ENCODE measurements around the gene TBC1D22A. TPM values are rescaled to one million over a fixed set of nuclear protein-coding genes. Genes with fewer than 3 reads are reported as not detected.
"Not testable (repeated sequence)": the region's sequence is repeated elsewhere in the genome, so short reads cannot be mapped to it uniquely, and the experiment has no call there.

TBC1D22A gene
- total RNA-seq, 1 donor from 2014 or later: 15.8 TPM

DNA sequence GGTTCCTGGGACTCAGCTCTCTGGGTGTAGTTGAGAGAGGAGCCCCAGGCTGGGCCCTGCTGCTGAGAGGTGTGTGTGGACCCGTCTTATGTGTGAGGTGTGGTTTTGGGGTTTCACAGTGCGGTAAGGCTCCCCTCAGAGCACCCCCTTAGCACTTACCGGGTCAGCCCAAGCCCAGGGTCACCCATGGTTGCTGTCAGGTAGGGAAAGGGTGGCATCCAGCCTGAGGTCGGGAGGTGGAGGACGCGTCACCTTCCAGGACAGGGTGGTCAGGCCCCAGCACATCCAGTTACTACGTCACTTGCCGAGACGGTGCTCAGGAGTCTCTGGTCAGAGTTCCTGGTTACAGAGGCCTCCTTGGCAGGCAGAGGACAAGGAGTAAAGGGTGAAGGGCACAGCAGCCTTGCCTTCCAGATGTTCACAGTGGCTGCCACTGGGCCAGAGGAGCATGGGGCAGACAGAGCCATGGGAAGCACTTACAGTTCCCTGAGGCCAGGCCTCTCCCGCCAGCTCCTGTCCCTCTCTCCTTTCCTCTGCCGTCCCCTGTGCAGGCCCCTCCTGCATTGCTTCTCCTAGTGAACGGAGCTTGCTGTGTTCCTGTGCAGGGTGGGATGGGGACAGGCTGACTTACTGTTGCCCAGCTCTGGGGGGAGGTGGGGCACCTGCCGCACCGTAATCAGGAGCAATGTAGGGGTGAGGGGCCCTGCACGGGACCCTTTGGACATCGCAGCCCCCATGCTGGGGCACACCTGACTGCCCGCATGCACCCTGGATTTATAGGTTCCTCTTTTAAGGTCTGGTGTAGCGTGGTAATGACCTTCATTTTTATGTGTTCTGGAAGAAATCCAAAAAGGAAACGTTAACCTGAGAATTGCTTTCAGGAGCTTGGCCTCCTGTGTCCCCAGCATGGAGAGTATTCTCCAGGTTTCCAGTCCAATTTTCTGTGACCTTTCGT is 285.9 kb downstream of the TBC1D22A start:
- intact Hi-C loops (cut with micrococcal nuclease): no loop called here
- ATAC-seq: no peak
- peak; percentile 9 for DNase-seq

DNA sequence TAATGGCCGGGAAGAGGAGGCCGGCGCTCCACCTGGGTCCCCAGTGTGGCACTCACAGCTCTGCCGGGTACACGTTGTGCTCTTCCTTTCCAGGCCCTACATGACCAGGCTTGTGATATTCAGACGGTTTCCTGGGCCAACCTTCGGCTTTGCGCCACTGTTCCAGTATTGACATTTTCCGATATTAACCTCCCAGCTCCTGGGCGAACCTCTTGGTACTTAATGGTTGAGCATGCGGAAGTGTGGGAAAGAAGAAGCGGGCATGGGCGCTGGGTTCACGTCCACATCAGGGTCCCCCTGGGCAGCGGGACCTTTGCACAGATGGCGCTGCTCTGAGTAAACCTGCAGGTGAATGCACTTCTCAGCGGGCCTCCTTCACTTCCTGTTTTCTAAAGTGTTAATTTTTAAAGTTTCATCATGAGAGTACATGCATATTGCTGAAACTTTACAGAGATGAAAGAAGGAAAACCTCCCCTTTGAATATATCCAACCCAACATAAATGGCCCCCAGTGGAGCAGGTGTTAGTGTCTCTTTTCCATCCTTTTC is 286.7 kb downstream of the TBC1D22A start:
- intact Hi-C loops (cut with micrococcal nuclease): no loop called here
- ATAC-seq (no peak), DNase-seq (peak; percentile 10)

DNA sequence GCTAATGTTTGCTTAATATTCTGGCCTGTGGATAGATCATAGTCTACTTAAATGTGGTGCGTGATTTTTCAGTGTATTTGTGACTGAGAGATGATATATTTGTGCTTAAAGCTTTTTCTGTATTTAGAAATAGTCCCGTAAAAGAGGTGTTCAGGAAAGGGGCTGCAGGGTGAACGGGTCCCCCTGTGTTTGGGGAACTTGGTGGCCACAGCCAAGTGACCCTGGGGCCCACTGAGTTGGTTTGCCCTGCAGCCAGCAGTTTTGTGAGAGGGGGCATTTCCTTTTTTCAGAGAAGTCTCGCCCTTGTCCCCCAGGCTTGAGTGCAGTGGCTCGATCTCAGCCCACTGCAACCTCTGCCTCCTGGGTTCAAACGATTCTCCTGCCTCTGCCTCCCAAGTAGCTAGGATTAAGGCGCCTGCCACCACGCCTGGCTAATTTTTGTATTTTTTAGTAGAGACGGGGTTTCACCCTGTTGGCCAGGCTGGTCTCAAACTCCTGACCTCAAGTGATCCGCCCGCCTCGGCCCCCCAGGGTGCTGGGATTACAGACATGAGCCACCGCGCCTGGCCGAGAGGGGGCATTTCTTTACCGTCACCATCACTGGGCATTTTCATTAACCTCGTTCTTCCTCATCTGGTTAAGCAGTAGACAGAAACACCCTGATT is 287.4 kb downstream of the TBC1D22A start:
- DNase-seq: peak; percentile 12
- intact Hi-C loops (cut with micrococcal nuclease); ATAC-seq: not testable (repeated sequence)

DNA sequence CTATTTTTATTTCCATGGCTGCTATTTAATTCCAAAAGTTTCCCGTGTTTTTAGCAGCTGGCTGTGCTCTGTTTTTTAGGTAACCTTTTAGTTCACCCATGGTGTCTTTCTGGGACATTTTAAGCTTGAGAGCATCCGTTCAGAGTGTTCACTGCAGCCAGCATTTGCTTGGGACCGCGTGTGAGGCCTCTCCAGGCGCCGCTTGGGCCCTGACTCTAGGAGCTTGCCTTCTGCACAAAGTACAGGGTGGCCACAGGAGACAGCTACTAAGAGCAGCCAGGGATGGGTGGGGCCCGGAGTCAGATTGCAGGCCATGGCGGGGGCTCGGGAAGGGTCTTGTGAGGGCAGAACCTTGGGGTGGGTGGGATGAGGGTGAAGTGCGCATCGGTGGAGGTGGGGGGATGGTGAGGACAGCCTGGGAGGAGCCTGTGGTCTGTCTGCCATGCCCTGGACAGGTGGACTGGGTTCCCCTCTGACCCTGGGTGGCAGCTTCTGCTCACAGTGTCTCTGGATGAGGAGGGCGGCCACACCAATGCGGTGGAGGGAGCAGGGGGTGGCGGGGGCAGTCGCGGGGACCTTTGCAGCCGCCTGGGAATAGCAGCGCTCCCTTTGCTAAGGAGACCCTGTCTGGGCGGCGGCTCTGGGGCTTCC is 288.1 kb downstream of the TBC1D22A start:
- DNase-seq (no peak), ATAC-seq (no peak)
- intact Hi-C loops (cut with micrococcal nuclease): no loop called here

DNA sequence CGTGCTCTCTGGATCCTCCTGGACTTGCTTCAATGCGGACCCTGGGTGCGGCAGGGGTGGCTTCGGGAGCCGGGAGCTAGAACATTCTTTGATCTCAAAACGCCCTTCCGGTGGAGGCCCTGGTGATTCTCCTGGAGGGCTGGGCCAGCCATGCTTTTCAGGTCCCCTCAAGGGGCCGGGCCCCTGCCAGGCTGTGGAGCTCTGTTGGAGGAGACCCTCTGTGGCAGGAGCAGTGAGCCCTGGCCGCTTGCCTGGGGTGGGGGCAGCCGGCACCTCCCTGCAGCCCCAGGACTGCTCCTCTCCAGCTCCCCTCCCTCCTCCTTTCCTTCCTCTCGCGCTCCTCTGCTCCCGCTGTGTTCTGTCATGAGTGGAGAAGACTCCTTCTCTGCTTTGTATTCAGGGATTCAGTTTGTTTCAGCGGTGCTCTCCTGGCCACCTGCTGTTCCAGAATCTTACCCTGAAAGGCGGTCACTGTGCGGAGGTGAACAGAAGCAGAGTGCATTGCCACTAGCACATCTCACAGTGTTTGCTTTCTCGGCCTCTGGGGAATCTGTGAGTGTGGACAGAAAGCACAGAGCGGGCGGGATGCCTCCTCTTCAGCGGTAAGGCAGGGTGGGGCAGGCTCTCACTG is 289.1 kb downstream of the TBC1D22A start:
- ATAC-seq: no peak
- DNase-seq: no peak
- intact Hi-C loops (cut with micrococcal nuclease): no loop called here

DNA sequence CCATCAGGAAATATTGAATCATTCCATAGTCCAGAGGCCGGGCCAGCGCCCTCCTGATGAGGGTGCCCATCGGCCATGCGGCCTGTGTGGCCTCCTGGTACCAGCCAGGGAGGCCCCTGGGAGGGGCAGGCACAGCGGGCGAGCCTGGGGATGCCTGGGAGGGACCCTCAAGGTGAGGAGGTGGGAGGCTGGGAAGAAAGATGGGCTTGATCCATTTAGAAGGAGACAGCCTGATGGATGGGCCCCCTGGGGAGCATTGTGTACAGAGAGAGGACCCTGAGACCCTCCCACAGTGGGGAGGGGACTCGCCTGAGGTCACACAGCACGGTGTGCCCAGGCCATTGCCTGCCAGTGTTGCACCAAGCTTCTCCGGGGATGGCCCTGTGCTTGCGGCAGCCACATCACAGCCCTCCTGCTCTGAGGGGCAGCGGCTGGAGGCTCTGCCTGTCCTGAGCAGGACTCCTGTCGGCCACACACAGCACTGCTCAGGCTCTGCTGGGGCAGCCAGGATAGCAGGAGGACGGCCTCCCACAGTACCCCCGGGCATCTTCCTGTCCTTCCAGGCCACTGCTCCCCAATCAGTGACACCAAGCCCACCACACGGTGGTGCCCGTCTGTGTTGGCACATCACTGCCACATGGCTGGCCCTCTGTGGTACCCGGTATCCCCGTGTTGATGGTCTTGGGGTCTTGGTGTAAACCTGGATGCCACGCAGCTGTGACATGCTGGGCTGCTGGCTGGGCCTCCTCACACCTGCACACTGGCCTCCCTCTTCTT is 290.0 kb downstream of the TBC1D22A start:
- intact Hi-C loops (cut with micrococcal nuclease): no loop called here
- no peak for DNase-seq
- no peak for ATAC-seq

DNA sequence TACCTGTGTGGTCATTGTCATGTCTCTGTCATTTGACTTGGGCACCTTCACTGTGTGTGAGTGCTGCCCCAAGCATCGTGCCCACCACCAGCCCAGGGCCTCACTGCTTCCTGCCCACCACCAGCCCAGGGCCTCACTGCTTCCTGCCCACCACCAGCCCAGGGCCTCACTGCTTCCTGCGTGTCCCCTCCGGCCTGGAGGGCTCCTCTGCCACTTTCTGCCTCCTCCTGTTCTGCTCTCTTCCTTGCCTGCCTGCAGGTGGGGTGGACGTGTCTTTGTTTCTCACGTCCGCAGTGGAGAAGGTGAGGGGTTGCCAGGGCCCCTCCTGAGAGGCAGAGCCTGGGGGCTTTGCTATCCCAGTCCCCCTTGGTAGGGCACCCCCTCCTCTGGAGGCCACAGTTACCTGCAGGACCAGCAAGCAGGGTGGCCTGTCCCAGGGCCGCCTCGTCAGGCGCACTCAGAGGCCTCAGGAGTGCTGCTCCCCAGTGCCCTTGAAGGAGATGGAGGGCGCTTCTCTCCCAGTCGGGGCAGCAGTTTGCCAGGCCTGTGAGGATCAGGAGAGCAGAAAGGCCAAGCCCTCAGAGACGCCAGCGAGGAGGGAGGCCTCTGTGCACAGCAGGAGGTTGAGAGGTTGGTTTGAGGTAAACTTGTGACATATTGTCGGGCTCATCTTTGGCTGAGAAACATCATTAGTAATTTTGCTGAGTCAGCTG is 290.7 kb downstream of the TBC1D22A start:
- ATAC-seq: no peak
- intact Hi-C loops (cut with micrococcal nuclease): no loop called here
- no peak for DNase-seq

DNA sequence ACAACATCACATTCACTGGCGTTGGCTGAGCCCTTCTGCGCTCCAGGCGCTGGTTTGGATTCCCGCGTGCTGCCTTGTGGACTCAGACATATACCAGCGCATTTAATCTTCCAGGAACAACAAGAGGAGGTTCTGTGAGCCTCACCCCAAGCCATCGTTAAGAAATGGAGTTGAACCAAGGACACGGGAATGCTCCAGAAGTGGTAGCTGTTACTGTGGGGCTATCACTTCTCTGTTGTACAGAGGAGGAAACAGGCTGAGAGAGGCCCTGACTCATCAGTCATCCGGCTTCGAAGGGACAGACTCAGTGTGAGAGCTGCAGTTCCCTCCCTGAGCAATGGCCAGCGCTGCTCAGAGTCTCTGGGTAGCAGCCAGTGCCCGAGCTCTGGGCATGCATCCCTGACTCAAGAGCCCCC is 291.3 kb downstream of the TBC1D22A start:
- DNase-seq (no peak), ATAC-seq (no peak)
- intact Hi-C loops (cut with micrococcal nuclease): no loop called here

DNA sequence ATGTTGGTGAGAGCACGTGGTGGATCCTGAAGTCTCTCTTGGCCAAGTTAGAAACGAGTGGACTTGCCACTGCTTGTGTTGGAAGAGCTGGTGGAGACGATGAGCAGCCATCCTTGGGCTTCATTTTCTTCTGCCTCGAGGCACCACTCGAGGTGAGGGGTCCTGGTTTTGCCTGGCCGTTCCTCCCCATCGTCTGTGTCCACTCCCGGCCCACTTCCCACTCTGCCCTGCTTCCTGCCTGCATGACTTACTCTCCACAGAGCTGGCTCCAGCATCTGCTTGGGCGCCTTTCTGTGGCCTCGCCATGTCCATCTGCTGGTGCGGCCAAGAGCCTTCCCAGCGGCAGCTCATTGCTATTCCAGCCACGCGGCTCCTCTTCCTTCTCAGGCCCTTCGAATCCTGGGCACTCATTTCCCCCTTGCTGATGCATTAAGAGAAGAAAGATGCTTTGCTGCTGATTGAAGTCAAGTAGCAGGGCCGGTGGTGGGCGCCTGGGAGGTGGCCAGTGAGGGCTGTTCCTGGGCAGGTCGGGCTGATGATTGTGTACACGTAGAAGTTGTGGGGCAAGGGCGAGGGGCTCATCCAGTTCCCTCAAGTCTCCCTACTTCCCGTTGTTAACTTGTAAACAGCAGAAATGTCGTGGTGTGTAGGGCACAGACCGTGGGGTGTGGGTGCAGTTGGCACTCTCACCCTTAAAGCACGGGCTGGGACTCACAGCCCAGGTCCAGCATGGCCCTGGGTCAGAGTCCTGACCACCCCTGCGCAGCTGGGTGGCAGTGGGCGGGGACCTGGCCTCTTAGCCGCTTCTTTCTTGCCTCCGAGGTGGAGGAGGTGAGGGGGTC is 292.0 kb downstream of the TBC1D22A start:
- intact Hi-C loops (cut with micrococcal nuclease): no loop called here
- DNase-seq: peak; percentile 20
- ATAC-seq: no peak

DNA sequence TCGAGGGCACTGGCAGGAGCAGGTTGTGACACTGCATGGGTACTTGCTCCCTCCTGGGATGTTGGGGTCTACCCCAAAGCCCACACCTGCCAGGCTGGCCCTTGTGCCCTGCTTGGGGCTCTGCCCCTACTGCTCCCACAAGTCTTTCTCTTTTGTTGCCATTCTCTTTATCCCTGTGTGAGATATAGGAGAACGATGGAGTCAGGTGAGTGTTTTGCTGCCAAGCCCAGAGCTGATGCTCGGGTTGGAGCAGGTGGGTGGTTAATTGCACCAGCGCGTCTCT is 292.6 kb downstream of the TBC1D22A start:
- DNase-seq: no peak
- intact Hi-C loops (cut with micrococcal nuclease): no loop called here
- no peak for ATAC-seq

DNA sequence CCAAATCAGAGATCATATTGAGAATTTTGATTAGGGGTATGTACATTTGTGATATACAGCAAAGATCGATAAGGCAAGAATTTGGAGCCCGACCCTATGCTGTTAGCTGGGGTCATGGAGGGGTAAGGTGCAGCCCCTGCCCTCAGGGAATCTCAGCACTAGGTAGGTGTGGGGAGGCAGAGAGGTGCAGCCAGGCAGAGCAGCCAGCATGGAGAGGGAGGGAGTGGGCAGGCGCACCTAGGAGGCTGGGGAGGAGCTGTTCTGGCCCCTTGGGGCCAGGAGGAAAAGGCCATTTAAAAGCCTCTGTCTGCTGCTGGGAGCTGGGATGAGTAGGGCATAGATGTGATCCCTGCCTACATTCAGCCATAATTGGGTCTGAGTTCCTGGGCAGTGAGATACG is 293.0 kb downstream of the TBC1D22A start:
- intact Hi-C loops (cut with micrococcal nuclease): no loop called here
- ATAC-seq (no peak), DNase-seq (peak; percentile 4)

DNA sequence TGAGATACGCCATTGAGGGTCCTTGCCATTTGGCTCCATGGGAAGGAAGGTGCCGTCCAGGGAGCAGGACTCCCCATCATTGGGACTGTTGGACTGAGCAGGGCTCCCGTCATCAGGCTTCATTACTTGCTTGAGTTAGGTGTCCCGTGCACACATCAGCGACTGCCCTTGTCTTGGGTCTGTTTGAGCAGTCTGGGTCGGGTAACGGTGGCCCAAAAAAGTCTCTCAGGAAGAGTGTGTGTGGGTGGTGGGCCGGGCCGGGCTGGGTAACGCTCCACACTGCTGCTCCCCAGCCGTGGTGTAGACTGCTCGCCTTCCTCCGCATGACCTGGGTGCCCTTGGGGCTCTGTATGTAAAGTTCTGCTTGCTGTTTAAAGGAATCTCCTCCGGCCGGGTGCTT is 293.5 kb downstream of the TBC1D22A start:
- ATAC-seq: no peak
- intact Hi-C loops (cut with micrococcal nuclease): no loop called here
- peak; percentile 20 for DNase-seq

DNA sequence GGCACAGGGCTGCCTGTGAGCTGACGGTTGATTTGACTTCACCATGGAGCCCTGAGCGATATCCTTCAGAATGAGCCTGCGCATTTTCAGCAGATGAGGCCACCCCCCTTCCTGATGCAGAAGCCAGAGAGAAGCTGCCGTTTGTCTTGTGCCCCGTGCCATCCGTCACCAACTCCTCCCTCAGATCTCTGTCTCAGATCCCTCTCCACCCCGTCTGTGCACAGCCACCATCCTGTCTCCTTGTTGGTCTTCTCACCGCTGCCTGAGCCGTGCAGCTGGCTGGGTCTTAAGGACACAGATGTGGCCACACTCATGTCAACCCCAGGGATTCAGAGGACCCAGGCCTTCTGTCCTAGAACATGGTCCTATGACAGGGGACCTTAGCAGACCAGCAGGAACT is 293.9 kb downstream of the TBC1D22A start:
- ATAC-seq (no peak), DNase-seq (peak; percentile 14)
- intact Hi-C loops (cut with micrococcal nuclease): no loop called here

DNA sequence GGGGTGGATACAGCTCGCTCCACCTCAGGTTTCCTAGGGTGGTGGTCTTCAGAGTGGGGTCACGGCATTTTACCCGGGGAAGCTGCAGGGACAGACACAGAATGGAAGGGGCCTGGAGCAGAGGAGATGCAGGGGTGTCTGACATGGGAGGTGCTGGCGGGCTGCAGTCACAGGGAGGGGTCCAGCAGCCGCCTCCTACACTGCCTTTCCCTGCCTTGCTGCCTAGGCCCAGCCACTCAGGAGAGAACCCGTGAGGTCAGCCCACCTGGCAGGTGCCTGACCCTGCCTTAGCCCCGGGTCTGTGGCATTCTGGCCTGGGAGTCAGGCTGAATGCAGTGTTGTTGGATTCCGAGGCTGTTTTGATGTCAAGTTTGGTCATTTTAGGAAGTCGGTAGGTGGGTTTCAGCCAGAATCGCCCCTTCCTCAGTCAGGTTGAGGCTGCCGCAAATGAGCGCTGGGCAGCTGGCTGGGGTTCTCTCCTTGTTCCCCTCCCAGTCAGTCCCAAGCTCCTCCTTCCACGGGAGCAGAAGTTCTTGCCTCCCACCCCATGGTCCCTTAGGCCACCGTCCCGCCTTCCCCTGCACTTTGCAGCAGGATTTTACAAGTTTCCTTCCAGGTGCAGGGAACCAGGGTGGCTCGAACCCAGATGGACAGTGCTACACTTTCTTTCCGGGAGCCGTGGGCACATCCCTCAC is 294.5 kb downstream of the TBC1D22A start:
- peak; percentile 12 for DNase-seq
- no peak for ATAC-seq

DNA sequence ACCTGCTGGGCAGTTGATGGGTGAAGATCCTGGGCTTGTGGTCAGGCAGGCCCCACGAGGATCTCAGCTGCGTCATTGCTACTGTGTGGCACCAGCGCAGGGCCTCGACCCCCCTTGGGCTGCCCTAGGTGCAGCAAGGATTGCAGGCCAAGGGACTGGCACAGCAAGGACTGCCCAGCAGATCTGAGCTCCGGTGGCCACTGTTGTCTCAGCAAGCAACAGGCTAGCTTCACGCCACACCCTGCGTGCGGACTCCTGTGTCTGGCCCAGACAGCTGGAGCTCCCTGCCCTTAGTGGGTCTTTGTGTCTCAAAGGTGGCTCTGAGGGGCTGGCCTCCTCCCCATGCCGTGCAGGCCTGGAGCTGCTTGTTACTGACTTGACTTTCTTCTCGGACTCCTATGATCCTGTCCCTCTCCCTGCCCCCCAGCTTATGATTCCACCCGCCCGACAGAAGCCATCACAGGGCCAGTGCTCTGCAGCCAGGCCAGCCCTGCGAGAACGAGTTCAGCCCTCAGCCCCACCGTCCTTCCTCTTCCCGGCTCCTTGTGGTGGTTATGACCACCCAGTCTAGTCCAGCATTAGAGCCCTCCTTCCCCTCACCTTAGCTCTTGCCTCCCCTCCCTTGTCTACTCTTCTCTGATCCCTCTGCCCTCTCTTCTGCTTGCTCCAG is 295.6 kb downstream of the TBC1D22A start:
- no peak for ATAC-seq
- peak; percentile 13 for DNase-seq
- intact Hi-C loops (cut with micrococcal nuclease): no loop called here

More for the DNA sequence above, 294.5 kb downstream of the TBC1D22A start:
- intact Hi-C loops (cut with micrococcal nuclease): no loop called here

DNA sequence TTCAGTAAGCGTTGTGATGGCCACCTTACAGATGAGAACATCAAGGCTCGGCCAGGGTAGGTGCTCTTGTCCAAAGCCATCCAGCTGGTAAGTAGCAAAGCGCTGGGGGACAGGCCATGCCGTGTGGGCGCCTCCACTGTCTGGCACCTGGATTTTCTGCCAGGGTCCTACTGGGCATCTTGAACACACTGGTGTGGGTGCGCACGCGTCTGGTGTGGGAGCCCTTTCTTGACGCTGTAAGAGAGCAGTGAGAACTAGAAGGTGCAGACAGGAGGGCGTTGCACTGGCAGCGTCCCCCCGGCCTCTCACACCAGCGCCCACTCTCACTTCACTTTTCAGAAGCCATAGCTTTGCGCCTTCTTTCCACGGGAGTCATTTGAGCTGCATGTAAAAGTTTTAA is 296.6 kb downstream of the TBC1D22A start:
- intact Hi-C loops (cut with micrococcal nuclease): no loop called here
- DNase-seq: peak; percentile 15
- no peak for ATAC-seq
